Measurements from ENCODE around the gene DNAJC15.

The DNAJC15 gene

DNA sequence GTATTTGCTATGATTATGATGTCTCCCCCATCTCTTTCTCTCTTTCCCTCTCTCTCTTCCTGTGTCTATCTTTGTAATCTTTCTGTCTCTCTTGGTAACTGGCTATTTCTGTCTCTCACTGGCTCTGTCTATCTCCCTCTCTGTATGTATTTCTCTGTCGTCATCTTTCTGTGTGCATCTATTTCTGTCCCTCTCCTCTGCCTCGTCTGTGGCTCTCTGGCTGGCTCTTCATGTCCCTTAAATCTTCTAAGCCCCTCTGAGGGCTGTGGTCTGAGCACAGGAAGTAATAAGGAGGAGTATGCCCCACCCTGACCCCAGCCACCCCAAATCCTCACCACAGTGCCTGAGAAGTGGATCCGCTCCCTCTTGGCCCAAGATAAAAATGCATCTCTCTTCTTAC lies 104.4 kb downstream of the DNAJC15 start:
- DNase-seq (ENCODE audit: low read depth): no peak

DNA sequence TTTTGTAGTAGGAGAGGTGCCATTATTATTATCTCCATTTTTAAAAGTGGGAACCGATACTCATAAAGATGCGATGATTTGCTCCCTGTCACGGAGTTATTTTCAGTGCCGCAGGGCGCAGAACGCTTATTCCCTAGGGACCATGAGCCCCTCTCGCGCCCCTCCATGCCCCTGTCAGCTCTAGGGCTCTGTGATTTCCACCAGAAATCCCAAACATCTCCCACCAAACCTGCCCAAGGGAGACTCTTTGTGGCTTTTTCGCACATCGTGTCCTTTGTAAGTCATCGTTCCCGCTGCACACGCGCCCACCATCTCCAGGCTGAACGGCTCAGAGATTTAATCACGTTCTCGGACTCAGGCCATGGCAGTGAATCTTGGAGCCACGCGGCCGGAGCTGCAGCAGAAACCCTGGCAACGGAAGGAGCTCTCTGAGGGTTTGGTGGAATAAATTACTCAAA lies 105.1 kb downstream of the DNAJC15 start:
- DNase-seq (ENCODE audit: low read depth): no peak

DNA sequence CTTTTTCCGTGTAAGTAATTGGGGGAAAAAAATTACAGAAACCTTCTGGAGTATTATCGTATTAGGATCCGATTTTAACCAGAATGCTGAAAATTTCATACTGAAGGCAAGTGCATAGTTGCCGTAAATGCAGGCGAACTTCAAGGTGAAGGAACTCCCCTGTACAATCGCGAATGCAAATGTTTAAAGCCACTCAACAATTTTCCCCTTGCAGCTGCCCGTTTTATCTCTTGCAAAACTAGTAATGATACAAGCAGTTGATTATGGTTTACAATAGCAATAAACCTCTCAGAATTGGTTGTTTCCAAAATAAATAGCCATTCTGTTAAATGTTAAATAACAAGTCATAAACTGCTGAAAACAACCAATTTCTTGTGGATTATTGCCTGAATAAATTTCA lies 105.7 kb downstream of the DNAJC15 start:
- no peak for DNase-seq (ENCODE audit: low read depth)

DNA sequence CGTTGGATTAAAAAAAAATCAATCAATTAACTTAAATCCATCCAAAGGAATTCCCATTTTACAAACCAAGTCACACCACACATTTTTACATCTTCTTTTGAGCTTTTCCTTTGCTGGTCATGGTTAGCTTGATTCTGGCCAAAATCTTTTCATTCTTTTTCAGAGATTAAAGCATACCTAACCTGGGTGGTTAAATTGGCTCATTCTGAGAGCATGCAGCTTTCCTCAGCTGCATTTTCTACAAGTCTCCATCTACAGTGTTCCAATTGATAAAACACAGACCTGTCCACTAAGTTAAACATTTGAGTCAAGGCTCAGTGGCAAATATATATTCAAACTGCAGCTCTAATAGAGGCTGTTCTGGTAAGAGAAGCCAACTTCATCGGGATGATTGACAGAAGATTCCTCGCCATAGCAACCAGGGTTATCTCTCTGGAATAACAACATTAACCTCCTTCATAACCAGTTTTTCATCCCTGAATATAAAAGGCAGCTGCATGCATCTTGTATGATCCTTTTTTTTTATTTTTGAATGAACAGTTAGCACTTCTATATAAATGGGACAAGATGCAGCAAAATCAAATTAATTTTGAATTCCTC lies 106.2 kb downstream of the DNAJC15 start:
- DNase-seq (ENCODE audit: low read depth): no peak

DNA sequence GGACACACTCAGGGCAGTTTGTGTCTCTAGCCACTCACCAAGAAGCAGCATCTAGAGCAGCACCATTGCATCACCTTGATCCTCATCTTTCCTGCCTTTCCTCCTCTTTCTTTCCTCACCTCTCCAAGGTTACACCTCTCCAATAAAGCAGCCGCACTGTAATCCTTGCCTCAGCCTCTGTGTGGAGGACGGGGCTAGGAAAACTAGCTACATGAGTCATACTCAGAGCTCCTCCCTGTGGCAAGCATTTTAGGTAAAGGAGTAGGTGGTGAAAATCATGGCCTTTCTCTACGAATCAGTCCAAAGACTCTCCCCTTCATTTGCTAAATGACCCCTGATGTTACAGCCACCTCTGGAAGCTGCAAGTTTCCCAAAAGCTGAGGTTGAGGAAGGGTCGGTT lies 108.9 kb downstream of the DNAJC15 start:
- DNase-seq (ENCODE audit: low read depth): no peak

DNA sequence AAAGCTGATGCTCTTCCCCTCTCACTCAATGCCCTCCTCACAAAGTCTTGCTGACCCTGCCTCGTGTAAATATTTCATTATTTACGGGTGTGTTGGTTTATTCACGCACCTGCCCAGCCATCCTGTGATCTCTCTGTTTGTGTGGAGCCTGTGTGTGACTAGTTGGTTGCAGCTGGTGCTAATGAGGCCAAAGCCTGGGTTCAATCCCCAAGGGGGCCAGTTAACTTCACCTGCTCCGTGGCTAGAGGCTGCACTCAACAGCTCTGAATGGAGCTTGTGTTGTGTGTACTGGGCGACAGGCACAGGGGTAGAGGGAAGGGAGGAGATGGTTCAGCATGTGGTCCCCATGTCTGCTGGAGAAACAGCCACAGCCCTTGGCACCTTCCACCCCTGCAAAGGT lies 109.5 kb downstream of the DNAJC15 start:
- no peak for DNase-seq (ENCODE audit: low read depth)

DNA sequence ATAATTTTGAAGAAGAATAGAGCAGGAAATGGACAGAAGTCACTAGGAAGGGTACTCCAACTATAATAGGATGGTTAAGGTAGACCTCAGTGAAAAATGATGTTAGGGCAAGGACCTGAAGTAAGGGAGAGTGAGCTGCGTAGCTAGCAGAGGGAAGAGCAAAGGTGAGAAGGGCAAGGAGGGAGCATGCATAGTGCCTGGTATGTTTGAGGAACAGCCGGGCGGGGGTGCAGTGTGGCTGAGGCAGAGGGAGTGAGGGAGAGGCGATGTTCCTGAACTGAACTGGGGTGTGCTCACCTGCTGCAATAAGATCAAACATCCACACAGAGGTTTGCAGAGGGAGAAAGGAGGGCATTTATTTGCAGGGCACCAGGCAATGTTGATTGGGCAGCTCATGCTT lies 110.4 kb downstream of the DNAJC15 start:
- no peak for DNase-seq (ENCODE audit: low read depth)

DNA sequence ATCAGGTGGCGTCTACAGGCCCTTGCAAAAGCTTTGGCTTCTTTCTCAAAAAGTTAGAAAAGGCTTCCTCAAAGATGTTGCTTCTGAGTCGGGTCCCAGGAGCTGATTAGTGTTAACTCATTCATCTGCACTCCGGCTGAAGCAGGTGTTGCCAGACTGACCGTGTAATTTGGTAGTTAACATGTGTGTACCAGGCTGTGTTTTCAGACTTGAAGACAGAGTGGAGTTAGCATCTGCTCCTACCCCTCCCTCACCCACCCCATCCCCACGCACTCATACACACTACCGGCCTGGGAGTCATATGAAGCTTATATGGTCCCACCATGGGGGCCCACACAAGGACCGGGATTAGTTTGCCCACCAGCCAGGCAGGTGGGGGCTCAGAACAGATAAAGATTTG lies 111.5 kb downstream of the DNAJC15 start:
- DNase-seq (ENCODE audit: low read depth): no peak

DNA sequence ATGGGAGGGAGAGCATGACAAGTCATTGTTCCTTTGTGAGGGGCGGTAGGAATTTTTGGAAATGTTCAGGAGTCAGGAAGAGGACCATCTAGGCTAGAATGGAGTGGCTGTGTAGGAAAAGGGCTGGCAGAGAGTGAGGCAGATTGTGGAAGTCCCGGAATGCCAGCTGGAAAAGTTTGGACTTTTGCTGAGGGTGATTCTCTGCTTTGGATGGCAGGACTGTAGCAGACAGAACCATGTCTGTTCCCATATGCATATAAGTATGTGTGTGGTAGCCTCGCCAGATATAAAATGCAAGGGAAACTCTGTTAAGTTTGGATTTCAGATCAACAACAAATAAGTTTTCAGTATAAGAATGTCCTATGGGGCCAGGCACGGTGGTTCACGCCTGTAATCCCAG lies 112.1 kb downstream of the DNAJC15 start:
- no peak for DNase-seq (ENCODE audit: low read depth)

DNA sequence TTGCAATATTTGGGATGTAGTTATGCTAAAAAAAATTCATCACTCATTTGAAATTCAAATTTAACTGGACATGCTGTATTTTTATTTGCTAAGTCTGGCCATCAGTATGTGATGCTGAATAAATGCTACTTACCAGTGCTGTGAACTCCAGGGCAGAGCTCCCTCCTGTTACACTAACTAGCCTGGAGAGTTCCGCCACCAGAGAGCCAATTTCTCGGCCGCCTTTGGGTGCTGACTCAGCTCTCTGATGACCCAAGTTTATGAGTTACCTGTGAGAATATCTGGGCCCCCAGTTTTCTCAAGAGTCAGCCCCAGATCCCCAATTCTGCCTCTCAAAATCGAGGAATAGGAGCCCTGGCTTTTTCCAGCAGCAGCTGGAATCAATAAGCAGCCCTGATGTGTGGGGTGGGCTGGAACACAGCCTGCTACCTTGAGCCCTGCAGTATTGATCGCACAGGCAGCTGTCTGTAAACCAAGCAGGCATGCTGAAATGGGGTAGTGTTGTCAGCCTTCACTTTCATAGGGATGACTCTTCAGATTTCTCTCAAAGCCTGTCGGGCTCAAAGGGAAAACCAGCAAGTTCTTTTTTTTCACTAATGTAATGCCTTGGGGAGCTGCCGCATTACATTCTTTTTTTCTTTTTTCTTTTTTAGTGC lies 113.7 kb downstream of the DNAJC15 start:
- no peak for DNase-seq (ENCODE audit: low read depth)

DNA sequence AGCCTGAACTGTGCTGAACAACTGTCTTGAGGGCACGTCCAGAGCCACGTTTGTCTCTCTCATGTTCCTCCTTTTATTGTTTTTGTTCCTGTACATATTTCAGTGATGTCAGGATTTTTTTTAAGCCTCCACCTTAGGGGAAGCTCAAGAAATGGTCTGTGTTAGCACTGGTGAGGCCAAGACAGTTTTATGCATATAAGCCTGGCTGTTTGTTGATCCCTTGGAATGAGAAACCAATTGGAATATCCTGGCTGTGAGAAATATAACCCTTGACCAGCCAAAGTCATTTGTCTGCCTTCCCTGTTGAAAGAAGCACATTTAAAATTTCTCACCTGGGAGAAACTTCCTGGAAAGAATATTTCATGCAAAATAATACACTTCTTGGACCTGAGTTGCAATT lies 115.8 kb downstream of the DNAJC15 start:
- DNase-seq (ENCODE audit: low read depth): no peak

DNA sequence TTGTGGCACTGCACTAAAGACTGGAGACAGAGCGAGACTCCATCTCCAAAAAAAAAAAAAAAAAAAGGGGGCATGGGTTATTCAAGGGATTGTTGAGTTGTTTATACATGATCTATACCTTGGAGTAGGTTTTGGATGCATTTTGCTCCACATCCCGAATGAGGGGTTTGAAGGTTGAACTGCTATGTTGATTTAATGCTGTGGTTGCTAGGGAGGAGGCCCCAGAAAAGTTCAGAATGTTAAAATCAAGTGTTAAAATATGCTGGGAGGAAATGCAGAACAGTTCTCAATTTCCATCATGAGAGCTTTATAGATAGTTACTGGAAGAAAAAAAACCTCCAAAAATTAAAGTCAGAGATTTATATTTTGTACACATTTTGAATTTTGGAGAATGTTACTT lies 116.5 kb downstream of the DNAJC15 start:
- DNase-seq (ENCODE audit: low read depth): no peak

DNA sequence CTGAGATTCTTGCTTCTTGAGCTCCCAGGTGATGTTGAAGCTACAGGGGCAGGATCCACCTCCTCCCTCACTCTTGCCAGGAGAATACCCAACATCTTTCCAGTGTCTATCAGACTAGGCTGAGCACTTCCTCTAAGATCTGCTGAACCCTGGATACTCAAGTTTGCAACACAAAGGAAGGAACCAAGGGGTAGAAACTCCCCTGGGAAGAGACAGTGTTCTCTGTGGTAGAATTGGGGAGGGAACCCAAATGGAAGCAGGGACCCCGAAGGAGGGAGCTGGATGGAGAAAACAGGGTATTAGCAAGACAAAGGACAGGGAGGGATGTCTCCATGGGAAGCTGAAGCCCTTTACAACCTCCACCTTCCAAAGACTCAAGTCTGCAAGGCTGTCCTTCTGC lies 117.6 kb downstream of the DNAJC15 start:
- no peak for DNase-seq (ENCODE audit: low read depth)

DNA sequence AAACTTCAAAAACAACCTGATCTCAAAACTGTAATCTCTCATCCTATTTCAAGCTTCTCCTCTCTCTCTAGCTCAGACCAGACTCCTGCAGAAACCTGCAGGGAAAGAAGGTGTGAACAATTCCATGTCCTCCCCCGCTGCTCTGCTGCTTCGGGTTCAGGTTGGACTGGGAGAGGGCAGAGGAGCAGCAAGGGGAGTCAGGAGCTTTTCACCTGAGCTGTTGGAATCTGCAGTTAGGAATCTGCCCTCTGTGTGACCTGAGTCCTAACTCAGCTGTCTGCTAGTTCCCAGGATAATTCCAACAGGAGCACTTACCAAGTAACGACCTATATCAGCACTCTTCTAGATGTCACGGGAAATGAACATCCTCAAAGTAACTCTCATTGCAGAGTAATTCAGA lies 118.3 kb downstream of the DNAJC15 start:
- DNase-seq (ENCODE audit: low read depth): no peak

DNA sequence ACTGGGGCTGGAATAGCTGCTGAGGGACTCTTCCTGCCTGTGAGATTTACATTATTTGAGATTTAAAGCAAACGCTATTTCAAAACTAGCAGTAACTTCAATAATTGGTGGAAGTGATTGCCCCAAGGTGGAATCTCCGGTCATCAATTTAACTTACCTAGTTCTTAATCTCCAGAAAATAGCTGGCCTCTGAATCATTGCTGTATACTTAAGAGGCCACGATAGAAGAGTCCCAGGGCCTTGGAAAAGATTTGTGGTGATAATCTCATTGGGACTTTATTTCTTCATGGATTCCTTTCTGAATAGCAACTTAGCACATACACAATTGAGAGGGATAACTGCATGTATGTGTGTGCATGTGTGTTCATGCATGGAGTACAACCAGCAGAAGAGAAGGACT lies 120.2 kb downstream of the DNAJC15 start:
- DNase-seq (ENCODE audit: low read depth): no peak

DNA sequence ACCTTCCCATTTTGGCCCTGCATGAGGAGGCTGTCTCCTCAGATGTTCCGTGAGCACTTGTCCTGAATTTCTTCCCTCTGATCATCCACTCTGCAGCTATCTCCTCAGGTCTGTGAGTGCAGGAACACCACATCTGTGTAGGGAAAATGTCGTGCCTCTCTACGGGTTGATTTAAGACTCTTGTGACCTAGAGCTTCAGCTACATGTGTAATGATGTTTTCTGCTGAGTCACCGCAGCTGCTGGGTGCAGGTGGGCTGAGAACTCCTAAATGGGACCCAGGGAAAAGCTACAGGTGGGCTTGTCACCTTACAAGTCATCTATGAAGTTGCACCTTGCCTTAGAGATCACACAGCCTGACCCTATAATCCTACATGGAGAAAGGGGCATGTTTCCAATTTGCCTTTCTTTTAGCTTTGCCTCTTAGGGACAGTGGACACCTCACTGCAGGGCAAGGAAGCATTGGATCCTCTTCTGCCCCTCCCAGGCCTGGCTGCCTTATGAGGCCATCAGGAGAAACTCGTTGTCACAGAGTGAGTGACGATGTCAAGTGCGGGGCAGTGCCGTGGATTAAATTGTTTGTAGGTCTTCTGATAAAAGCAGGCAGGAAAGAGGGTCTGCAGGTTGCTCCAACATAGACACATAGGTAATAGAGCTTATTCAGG lies 122.3 kb downstream of the DNAJC15 start:
- DNase-seq (ENCODE audit: low read depth): no peak

DNA sequence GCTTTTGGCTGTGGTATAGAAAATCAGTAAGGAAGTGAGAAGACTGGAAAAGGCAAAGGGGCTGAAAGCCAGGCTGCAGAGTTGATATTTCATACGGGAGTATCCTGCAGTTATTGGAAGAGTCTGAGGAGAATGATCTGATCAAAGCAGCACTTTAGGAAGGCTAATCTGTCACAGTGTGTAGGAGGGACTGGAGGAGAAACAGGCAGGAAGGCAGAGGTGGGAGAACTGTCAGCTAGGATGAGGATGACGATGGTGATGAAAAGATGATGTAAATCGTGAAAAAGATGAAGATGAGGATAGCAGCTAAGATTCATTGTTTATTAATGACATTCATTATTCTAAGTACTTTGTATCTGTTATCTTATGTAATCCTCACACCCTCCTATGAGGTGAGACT lies 123.0 kb downstream of the DNAJC15 start:
- no peak for DNase-seq (ENCODE audit: low read depth)

DNA sequence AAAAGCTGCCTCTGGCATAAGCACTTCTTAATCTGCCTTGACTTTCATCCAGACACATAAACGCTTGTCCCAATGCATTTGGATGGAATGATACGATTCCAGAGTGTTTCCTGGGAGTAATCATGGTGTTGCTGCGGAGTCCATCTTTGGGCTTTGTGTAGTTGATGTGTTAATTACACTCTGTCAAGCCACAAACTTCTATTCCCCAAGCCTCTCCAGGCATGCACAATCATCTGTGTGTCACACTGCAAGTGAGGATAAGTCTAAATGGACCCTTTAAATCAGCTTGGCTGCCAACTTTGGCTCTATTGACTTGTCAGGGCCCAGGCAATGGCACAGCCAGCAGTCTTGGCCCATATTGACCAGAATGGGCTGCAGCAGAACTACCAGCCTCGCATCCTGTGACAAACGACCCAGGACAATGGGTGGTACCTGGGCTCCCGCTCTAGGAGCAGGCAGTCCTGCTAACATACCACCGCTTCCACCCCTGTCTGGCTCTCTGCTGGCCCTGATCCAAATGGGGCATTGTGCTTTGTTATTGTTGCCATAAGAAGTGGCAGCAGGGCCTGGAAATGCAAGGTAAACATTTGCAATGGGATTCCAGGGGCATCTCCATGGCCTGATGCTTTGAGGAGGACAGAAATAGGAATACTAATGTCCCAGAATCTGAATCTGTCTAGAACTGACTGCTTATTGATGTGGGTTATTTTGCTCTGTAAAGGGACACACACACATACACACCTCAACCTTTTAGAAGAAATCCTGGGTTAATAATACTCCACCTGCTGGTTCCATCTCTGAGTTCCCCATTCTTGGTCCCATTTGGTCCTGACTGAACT lies 127.2 kb downstream of the DNAJC15 start:
- DNase-seq (ENCODE audit: low read depth): no peak

DNA sequence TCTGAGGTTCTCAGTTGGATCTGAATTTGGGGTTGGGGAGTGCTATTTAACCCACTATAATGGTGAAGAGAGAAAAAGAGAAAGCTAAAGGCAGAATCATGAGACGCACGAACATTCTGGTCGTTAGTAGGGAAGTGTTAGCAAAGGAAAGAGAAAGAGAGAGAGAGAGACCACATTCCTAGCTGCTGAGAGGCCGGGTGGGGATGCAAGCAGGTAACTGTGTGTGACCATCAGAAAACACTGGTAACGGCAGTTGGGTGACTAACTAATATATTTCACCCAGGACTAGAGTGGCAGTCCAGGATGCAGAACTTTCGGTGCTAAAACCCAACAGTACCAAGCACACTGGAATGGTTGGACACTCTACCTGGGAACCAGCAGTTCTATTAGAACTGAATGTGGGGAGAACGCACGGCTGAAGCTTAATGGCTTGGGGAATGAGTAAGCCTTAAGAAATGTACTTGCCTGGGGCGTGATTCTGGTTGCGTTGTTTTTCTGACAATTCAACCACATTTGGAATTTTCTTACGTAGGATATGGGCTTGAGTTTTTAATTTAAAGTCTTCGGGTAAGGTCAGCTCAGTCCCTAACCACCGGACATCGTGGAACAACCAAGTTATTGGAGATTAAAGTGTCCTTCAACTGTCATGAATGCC lies 130.2 kb downstream of the DNAJC15 start:
- no peak for DNase-seq (ENCODE audit: low read depth)

DNA sequence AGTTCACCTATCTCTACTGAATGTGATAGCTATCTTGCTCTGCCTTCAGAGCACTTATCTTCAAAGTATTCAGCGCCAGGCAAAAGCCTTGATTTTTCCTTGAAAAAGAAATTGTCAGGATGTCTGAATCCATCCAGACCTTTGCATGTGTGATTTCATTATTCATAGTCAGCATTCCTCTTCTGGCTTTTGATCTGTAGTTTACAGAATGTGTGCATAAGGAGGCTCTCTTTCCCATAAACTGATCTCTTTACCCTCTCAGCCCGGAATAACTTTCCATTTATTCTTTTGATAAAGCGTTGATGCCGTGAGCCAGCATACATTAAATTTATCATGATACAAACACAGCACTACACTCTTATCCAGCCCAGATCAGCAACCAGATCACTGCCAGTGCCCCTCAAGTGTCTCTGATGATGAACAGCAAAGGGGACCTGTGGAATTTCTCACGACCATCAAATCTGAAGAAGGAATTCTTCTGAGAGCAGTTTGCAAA lies 130.8 kb downstream of the DNAJC15 start:
- DNase-seq (ENCODE audit: low read depth): no peak

DNA sequence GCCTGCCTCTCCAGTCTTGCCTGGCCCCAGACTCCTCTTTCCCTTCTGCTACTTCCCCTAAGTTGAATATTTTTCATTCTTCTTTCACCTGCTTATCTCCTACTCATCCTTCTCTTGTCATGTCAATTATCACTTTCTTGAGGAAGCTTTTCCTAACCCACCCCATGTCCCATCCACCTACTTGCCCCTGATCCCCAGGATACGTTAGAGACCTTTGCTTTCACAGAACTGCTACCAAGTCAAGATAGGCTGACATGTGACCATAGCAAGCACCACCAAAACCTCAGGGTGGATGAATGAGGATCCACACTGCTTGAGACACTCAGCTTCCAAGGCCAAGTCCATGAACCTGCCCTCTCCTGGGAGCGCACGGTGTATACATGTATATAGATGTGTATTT lies 131.5 kb downstream of the DNAJC15 start:
- DNase-seq (ENCODE audit: low read depth): no peak

DNA sequence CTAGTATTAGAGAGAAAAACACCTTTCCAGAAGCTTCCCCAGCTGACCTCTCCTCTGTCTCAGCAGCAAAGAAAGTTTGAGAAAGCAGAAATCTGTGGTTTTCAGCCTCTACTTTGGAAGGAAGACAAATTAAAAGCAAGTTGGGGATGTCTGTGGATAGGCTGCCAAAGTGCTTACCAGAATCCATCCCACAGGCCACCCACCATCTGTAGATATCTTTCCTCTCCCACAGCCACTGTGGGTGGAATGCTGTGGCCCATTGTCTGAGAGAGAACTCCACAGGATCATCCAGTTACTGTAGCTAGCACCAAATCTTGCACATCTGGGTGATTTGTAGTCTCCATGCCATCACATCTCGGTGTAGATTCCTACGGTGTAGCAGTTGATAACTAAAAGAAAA lies 133.5 kb downstream of the DNAJC15 start:
- DNase-seq (ENCODE audit: low read depth): no peak

Measured in stimulated activated CD8-positive, alpha-beta memory T cell treated with anti-CD3 and anti-CD28 coated beads, Interleukin-7, amount 100 ng/mL, for 24 hours (primary cell).